ENCODE results near the gene GRB10. TPM values are rescaled to one million over a fixed set of nuclear protein-coding genes. Genes with fewer than 3 reads are reported as not detected.

Gene GRB10
- polyA plus RNA-seq, 1 donor from 2014 or later: 78.4 TPM

- Histone ChIP-seq H3F3A (ENCODE audit: insufficient read depth, low read length, poor library complexity, severe bottlenecking) (no peaks in the 10 kb centered on the region), H4K20me1 (ENCODE audit: insufficient read depth) (no peaks in the 10 kb centered on the region), H3K4me2 (ENCODE audit: low read length) (no peak overlapping the region), H2AFZ (ENCODE audit: low read depth, low read length) (no peak overlapping the region), H3K9me2 (ENCODE audit: insufficient read depth, low read length) (no peaks in the 10 kb centered on the region), H3K79me2 (replicated peaks; ENCODE audit: insufficient read depth, low read length) (no peaks in the 10 kb centered on the region), H3K27ac (ENCODE audit: low read length) (no peak overlapping the region), H3K27me3 (ENCODE audit: insufficient read depth, low read depth, low read length) (no peaks in the 10 kb centered on the region), H3K36me3 (ENCODE audit: insufficient read depth, low read length) (no peaks in the 10 kb centered on the region), H3K4me3 (ENCODE audit: low read length) (no peak overlapping the region), H3K9ac (ENCODE audit: low read length) (no peak overlapping the region), H3K9me3 (ENCODE audit: low read length) (no peaks in the 10 kb centered on the region)
- TF ChIP-seq POLR2AphosphoS5 (IDR thresholded peaks at IDR 0.05) (no peak), SMC3 (conservative IDR thresholded peaks at IDR 0.05; ENCODE audit: poor library complexity) (no peak), RAD21 (conservative IDR thresholded peaks at IDR 0.05) (no peak), TAF1 (IDR thresholded peaks at IDR 0.05; ENCODE audit: low read depth) (no peak), EP300 (conservative IDR thresholded peaks at IDR 0.05; ENCODE audit: poor library complexity, severe bottlenecking) (no peak), EZH2 (IDR thresholded peaks at IDR 0.05; ENCODE audit: borderline replicate concordance, insufficient read depth, low read length, poor library complexity, severe bottlenecking) (no peak), MXI1 (conservative IDR thresholded peaks at IDR 0.05; ENCODE audit: poor library complexity, severe bottlenecking) (no peak), CTCF (IDR thresholded peaks at IDR 0.05; ENCODE audit: poor library complexity, severe bottlenecking) (no peak), REST (IDR thresholded peaks at IDR 0.05; ENCODE audit: borderline replicate concordance) (no peak)
These were observed 42.2 kb upstream of the GRB10 start for GRCh38 chr7:50824882-50825281.

- Histone ChIP-seq H3F3A (ENCODE audit: insufficient read depth, low read length, poor library complexity, severe bottlenecking) (no peaks in the 10 kb centered on the region), H3K4me3 (ENCODE audit: low read length) (no peak overlapping the region), H4K20me1 (ENCODE audit: insufficient read depth) (no peaks in the 10 kb centered on the region), H2AFZ (ENCODE audit: low read depth, low read length) (no peak overlapping the region), H3K9ac (ENCODE audit: low read length) (no peak overlapping the region), H3K27me3 (ENCODE audit: insufficient read depth, low read depth, low read length) (no peaks in the 10 kb centered on the region), H3K9me2 (ENCODE audit: insufficient read depth, low read length) (no peaks in the 10 kb centered on the region), H3K4me2 (ENCODE audit: low read length) (no peak overlapping the region), H3K27ac (ENCODE audit: low read length) (no peak overlapping the region), H3K79me2 (replicated peaks; ENCODE audit: insufficient read depth, low read length) (no peaks in the 10 kb centered on the region), H3K9me3 (ENCODE audit: low read length) (no peaks in the 10 kb centered on the region), H3K36me3 (ENCODE audit: insufficient read depth, low read length) (no peaks in the 10 kb centered on the region)
- TF ChIP-seq MXI1 (conservative IDR thresholded peaks at IDR 0.05; ENCODE audit: poor library complexity, severe bottlenecking) (no peak), SMC3 (conservative IDR thresholded peaks at IDR 0.05; ENCODE audit: poor library complexity) (no peak), EZH2 (IDR thresholded peaks at IDR 0.05; ENCODE audit: borderline replicate concordance, insufficient read depth, low read length, poor library complexity, severe bottlenecking) (no peak), POLR2AphosphoS5 (IDR thresholded peaks at IDR 0.05) (no peak), CTCF (IDR thresholded peaks at IDR 0.05; ENCODE audit: poor library complexity, severe bottlenecking) (no peak), REST (IDR thresholded peaks at IDR 0.05; ENCODE audit: borderline replicate concordance) (no peak), EP300 (conservative IDR thresholded peaks at IDR 0.05; ENCODE audit: poor library complexity, severe bottlenecking) (no peak), TAF1 (IDR thresholded peaks at IDR 0.05; ENCODE audit: low read depth) (no peak), RAD21 (conservative IDR thresholded peaks at IDR 0.05) (no peak)
These were observed 40.0 kb upstream of the GRB10 start for GRCh38 chr7:50822706-50823105.
